ENCODE data around the gene AS3MT.
"Not testable (repeated sequence)": the region's sequence is repeated elsewhere in the genome, so short reads cannot be mapped to it uniquely, and the experiment has no call there.

Gene AS3MT

DNA sequence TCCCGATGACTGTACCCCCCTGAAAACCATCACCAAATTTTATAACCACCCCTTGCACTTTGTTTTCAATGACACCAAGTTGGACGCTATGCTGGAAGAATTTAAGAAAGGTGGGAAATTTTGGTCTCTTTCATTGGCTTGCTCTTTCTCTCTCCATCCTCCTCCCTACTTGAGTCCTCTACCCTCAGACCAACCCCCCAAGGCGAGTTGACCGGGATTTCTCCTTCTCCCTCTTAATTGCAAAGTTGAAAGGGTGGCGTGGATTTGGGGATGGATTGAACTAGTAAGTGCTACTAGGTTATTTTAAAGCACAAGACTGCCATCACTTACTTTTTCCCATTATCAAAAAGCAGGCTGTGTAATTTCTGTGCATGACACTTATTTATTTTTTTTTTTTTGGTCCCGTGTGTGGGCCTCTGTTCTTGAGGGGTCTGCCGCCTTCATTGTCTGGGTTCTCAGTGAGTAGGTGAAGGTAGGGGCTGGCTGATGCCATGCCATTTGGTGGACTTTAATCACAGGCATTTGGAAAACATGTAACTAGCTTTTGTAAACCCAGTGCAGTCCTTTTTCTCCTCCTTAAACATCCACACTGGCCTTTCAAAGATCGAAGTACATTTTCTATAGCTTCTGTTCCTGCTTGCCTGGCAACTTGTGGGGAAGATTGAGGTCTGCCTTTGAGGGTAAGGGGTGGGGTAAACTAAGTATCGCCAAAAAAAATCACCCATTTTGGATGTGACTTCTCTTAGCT lies 50.9 kb downstream of the AS3MT start:
- no peak for DNase-seq (ENCODE audit: low spot score)

DNA sequence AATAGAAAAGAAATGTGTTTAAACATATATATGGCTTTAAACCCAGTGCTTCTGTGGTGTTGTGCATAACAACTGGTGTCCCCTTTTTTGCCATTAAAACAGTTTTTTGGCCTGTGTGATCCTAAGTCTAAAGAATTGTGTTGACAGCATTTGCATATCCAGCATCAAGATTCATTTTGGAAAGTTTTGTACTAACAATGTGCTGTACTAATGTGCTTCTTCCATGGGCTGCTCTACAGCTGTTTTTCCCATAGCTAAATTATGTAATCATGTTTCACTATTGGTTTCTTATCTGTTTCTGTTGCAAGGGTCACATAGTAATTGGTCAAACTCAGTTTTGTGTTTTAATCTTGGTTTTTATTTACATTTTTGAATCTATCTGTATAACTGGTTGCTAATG lies 54.3 kb downstream of the AS3MT start:
- DNase-seq (ENCODE audit: low spot score) = no peak

DNA sequence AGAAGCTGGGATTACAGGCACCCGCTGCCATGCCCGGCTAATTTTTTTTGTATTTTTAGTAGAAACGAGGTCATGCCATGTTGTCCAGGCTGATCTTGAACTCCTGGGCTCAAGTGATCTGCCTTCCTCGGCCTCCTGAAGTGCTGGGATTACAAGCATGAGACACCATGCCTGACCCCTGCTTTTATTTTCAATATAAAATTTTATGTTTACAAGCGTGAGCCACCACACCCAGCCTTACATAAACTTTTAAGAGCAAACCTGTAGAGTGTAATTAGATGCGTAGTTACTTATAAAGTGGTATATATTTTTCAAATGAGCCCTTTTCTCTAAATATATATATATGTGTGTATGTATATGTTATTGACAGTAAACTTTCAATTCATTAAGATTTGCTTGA lies 57.6 kb downstream of the AS3MT start:
- DNase-seq (ENCODE audit: low spot score) = no peak

DNA sequence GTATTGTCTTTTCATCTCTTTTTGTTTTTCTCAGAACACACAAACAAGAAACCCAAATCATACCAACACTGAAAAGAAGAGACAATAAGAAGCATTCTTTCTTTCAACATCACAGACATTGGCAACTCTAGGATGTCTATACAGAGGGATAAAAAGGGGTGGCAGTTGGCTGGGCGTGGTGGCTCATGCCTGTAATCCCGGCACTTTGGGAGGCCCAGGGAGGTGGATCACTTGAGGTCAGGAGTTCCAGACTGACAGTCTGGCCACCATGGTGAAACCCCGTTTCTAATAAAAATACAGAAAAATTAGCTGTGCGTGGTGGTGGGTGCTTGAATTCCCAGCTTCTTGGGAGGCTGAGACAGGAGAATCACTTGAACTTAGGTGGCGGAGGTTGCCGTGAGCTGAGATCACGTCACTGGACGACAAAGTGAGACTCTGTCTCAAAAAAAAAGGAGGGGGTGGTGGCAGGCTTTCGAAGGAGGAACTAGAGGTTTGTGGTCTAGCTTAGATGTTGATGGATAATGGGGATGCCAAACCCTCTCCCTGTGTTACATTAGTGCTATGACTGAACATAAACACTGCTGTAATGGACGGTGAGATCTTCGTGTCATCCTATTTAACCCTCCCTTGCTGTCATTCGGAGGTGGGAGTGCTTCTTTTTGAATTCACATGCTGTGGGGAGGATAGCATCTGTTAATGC lies 58.2 kb downstream of the AS3MT start:
- DNase-seq (ENCODE audit: low spot score) = no peak

DNA sequence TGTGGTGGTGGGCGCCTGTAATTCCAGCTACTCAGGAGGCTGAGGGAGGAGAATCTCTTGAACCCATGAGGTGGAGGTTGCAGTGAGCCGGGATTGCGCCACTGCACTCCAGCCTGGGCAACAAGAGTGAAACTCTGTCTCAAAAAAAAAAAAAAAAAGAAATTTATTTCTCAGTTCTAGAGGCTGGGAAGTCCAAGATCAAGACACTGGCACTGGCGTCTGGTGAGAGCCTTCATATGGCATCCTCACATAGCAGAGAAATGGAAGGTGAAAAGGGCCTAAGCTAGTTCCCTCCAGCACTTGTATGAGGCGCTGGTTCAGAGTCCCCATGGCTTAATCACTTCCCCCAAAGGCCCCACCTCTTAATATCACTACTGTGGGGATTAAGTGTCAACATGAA lies 59.2 kb downstream of the AS3MT start:
- DNase-seq (ENCODE audit: low spot score) = not testable (repeated sequence)

DNA sequence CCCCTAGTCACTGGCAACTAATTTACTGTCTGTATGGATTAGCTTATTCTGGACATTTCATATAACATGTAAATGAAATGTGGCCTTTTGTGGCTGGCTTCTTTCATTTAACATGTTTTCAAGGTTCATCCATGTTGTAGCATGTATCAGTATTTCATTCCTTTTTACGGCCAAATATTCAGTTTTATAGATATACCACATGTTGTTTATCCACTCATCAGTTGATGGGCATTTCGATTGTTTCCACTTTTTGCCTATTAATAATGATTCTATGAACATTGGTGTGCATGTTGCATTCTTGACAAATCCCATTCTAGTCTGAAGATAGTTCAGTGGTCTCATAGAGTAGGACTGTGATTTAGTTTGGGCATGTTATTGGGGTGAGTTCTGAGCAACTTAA lies 61.5 kb downstream of the AS3MT start:
- DNase-seq (ENCODE audit: low spot score) = no peak

DNA sequence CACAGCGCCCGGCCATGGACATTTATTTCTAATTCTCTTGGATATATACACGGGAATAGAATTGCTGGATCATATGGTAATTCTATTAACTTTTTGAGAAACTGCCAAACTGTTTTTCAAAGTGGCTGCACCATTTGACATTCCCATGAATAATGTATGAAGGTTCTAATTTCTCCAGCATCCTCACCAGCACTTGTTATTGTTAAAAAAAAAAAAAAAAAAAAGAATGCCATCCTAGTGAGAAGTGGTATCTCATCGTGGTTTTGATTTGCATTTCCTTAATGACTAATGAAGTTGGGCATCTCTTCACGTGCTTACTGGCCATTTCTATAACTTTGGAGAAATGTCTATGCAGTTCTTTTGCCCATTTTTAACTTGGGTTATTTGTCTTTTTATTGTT lies 62.4 kb downstream of the AS3MT start:
- DNase-seq (ENCODE audit: low spot score) = no peak

DNA sequence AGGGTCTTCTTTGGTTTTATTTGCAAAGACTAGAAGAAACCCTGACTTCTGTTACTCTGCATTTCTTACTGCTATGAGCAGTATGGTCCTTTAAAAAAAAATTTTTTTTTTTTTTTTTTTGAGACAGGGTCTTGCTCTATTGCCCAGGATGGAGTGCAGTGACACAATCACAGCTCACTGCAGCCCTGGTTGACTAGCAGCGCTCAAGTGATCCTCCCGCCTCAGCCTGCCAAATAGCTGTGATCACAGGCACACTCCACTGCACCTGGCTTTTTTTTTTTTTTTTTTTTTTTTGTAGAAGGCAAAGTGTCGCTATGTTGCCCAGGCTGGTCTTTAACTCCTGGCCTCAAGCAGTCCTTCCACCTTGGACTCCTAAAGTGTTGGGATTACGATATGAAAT lies 66.2 kb downstream of the AS3MT start:
- DNase-seq (ENCODE audit: low spot score) = no peak

DNA sequence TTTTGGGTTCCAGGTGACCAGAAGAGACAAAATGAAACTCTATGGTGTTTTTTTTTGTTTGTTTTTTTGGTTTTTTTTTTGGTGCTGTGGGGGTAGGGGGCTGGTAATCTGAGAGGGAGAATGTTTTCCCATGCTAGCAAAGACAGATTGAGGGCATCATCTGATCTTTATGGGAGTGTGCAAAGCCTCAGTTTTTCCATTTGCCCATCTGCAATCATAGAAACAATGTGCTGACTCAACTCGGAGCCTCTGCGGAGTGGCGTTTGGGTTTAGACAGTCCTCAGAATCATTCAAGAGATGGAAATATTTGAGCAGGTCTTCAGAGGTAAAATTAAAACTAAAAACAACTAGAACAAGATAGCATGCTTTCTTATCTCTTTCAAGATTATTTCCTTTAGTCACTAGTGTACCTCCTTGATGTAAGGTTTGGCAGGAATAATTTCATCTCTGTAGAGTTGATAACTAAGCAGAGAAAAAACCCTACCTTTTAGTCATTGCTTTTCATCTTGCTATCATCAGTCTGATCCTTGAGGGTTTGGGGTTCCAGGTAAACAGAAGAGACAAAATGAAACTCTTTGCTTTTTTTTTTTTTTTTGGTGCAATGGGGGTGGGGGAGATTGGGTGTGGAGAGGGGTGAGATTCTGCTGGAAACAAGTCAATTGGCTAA lies 66.8 kb downstream of the AS3MT start:
- no peak for DNase-seq (ENCODE audit: low spot score)

DNA sequence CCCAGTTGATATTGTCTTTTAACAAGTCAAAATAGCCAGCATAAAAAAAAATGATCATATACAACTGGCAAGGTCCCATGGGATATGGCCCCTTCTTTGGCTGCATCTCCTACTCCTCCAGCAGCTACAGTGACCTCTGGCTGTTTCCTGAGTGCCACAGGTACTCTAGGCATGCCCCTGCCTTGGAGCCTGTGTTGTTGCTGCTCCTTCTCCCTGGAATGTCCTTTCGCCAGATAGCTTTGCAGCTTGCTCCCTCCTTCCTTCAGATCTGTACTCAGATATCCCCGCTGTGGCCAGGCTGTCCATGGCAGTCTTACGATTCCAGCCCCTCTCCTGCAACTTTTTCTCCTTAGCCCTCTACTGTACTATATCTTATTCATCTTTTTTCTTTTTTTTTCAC lies 72.1 kb downstream of the AS3MT start:
- no peak for DNase-seq (ENCODE audit: low spot score)

DNA sequence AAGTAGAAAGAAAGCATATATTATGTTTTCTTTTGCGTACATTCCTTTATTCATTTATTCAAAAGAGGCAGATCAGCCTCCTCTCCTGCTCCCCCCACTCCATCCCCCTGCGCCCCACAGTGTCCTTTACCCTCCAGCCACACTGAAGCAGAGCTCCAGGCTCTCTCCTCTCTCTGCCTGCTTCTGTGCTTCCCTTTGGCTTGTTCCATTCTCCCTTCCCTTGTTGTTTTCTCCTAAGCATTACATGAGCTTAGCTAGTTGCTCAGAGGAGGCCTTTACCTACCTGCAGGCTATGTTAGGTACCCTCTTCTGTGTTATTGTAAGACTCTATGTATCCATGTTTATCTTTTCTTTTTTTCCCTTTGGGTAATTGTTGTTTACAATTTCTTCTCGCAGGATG lies 76.2 kb downstream of the AS3MT start:
- no peak for DNase-seq (ENCODE audit: low spot score)

DNA sequence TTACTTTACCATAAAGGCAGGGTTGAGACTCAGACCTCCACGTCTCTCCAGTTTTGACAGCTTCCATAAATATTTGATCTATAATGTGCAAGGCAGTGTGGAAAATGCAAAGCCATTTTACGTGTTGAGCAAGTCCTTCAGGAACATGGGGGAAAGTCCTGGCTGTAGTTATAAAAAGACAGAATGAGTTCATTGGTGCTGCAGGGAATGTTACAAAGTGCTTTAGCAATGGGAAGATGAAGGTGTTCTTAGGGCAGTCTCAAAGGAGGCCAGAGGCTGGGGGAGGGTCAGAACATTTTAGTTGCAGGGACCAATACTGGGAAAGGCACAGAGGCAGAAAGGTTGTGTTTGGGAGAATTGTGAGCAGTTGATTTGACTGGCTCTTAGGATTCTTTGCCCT lies 76.7 kb downstream of the AS3MT start:
- DNase-seq (ENCODE audit: low spot score) = no peak

DNA sequence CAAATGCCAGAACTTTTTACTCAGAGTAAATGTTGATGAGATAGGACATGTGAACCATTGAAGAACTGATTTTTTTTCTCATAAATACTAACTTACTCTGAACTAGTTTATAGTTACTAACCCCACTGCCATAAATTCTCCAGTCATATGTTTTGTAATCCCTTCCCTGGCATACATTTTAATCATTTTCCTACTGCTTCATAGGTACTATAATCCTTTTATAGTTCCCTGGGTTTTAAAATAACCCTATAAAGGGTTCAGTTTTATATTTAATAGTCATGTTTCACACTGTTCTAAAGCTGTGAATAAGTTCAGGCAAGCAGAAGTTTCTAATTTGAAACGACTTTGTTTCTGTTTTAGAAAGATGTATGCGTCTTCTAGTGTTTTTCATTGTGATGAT lies 77.7 kb downstream of the AS3MT start:
- DNase-seq (ENCODE audit: low spot score) = no peak

DNA sequence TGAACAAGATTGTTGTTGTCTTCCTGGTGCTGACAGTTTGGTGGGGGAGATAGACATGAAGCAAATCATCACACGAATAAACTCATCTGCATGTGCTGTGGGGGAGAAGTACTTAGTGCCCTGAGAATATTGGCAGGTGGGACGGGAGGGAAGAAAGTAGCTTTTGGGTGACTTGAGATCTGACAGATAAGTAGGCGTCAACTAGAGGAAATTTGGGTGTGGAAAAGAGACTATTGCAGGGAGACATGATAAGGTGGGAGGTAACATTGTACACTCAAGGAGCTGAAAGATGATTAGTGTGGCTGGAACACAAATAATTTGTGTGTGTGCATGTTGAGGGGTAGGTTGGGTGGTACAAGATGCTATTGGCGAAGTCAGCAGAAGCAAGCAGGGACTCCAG lies 78.9 kb downstream of the AS3MT start:
- DNase-seq (ENCODE audit: low spot score) = no peak

DNA sequence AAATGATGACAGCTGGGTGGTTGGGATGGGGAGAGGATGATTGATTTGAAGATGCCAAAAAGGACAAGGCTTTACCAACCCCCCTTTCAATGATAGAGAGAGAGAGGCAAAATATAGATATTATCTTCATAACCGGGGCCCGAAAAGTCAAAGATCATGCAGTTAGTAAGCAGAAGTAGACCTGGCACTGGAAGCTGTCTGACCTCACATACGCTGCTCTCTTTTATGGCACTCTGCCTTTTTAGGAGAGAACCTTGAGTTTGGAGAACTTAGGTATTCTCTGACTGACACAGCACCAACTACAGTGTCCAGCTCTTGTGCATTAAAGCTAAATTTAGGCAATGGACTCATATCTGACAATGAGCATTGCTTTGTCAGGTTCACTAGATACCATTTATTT lies 79.5 kb downstream of the AS3MT start:
- no peak for DNase-seq (ENCODE audit: low spot score)

DNA sequence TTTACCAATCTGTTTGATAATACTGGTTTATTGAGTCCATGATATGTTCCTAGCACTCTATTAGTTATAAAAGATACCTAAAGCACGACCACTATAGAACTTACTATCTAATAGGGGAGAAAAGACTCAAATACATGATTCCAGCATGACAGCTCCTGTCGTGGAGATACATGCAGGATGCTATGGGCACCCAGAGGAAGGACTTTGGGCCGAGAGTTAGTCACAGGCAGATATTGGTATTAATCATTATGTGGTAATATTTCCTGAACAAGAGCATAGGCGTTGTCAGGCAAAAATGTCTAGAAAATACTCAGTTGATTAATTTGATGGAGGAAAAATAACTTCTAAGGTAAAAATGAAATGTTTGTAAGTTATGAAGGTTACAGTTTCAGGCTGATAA lies 80.6 kb downstream of the AS3MT start:
- no peak for DNase-seq (ENCODE audit: low spot score)

DNA sequence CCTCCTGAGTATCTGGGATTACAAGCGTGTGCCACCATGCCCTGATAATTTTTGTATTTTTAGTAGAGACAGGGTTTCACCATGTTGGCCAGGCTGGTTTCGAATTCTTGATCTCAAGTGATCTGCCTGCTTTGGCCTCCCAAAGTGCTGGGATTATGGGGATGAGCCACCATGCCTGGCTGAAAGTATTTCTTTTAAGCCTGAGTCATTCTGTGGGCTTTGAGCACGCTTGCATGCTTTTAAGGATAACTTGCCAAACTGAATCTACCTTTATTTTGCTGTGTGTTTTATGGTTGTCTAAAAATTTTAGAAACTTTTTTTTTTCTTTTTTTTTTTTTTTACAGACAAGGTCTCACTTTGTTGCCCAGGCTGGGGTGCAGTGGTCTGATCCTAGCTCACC lies 82.0 kb downstream of the AS3MT start:
- no peak for DNase-seq (ENCODE audit: low spot score)
